Right hindlimb (tissue), 1 donor: ENCODE measurements around the gene ATL2.
"Not testable (repeated sequence)": the region's sequence is repeated elsewhere in the genome, so short reads cannot be mapped to it uniquely, and the experiment has no call there.

Source experiments
- DNase-seq: peaks from one replicate; pipeline ENCODE4 v3.0.0-alpha.2; 2018

ATL2 gene

DNA sequence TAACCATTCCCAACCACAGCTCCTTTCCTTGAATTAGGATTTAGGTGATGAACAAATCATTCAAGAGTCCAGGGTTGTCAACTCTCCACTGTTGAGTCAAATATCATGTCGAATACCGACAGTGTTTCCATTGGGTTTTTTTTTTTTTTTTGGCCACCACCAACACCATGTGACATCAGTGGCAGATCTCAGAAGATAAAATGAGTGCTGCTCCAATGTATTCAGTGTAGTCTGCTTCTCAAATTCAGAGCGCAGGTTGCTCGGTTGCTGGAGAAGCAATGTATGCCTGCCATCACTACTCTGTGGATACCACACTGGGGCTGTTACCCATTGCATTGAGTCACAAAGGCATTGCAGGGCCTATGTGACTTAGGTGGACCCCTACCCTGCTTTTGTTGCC lies 10.8 kb upstream of the ATL2 start:
- no peak for DNase-seq

DNA sequence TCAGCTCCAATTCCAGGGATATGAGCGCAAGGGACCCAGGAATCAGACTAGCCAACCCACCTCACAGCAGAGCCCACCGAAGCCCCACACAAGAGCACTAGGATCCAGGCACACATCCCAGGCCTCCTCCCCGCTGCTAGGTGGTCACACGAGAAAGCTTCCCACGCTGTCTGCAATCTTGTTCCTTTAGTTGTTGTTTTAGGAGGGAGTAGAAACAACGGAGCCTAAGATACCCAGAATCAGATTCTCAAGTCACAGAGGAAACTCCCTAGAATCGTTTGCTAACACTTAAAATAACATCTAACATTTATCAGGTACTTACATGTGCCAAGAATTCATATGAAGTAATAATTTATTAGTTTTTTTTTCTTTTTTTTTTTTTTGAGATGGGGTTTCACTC lies 9.7 kb upstream of the ATL2 start:
- no peak for DNase-seq

DNA sequence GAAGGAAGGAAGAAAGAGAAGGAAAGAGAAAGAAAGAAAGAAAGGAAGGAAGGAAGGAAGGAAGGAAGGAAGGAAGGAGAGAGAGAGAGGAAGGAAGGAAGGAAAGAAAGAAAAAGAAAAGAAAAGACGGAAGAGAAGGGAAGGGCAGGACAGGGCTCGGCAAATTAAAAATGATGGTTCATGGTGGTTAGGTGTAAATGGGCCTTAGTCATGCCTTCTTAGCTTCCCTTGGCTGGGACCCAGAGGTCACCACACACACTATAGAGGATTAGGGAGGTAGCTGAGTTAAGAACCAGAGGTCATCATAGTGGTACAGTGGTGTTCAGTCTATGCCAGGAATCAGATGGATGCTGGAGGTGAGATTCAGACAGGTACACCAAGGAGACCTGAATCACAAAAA lies 9.3 kb upstream of the ATL2 start:
- no peak for DNase-seq

DNA sequence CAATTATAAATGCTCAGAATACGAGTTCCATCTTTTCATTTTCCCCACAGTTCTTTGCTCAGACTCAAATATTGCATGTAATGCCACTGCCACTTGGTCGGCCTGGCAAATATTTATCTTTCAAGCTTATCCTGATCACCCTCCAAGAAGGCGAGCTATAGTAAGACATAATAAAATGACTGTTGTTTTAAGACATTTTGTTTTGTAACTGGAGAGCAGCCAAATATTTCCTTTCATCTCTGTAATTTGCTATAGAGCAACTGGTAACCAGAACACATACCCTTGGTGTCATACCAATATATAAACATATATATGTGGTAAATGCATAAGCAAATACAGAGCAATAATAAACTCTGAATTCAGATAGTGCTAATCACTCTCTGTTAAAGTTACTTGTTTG lies 7.3 kb upstream of the ATL2 start:
- no peak for DNase-seq

DNA sequence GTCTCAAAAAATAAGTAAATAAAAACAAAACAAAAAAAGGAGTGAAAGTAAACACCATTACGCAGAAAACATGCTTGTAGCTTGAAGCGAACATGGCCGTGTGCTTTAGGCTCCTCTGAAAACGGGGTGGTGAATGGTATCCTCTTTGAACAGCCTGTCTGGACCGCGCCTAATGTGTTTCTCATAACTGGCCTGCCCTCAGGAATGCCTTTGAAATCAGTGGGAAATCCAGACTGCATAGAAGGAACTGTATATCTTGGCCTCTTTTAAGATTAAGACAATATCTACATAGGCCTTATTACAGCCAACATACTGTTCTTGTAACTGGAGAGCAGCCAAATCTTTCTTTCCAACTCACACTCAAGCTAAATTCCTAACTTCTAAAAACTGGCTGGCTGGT lies 6.7 kb upstream of the ATL2 start:
- not testable (repeated sequence) for DNase-seq

DNA sequence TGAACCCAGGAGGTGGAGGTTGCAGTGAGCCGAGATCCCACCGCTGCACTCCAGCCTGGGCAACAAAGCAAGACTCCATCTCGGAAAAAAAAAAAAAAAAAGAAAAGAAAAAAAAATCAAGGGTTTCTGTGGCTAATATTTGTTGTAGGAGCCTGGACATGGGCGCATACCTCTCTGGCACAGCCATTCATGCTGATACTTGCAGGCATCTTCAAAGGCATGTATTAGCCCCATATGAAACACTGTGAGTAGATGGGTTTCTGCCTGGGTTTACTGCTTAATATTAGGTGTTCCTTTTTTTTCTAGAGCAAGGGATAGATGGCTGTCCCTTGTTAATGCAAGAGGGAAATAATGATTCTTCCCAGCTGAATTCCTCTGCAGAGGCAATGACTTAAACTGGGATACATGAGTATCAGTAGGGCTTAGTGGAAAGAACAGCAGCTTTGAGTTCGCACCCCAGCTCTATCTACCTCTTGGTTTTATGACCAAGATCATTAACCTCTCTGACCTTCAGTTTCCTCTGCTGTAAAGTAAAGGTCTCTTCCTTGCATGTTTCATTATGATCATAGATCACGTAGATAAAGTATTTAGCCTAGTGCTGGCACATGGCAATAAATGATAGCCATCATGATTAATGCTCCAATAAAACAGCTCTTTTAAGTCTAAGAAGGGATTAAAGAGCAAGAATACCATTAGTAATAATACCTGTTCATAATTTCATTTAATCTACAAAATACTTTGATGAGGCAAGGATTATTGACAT lies 4.5 kb upstream of the ATL2 start:
- no peak for DNase-seq

DNA sequence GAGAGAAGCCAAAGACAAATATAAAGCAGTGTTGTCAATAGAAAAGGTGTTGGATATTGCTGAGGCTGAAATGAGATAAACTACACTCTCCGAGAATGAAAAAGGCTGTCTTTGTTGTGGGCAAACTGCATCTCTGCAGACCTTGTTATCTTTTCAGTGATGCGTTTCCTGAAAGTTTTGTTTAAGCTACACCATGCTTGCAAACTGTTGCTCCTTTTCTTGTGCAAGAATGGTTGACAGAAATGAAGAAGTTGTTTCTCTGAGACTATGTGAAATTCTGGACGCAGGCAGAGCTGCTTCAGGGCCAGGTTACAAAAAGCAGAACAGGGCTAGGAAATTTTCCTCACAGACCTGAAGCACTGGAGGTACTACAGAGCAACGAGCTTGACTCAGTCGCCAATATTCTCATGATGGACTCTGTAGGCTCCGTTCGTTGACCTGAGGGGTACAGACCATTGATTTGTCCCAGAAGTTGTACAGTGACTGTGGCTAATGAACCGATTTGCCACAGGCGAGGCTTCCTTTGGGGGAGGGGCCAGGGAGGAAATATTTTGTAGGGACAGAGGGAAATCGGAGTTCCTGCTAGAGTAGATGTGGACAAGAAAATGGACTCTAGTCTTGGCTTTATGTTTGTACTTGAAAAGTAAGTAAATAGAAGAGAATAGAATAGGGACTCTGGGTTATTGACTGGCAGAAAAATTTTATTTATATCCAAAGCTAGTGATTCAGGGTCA lies 3.5 kb upstream of the ATL2 start:
- no peak for DNase-seq

DNA sequence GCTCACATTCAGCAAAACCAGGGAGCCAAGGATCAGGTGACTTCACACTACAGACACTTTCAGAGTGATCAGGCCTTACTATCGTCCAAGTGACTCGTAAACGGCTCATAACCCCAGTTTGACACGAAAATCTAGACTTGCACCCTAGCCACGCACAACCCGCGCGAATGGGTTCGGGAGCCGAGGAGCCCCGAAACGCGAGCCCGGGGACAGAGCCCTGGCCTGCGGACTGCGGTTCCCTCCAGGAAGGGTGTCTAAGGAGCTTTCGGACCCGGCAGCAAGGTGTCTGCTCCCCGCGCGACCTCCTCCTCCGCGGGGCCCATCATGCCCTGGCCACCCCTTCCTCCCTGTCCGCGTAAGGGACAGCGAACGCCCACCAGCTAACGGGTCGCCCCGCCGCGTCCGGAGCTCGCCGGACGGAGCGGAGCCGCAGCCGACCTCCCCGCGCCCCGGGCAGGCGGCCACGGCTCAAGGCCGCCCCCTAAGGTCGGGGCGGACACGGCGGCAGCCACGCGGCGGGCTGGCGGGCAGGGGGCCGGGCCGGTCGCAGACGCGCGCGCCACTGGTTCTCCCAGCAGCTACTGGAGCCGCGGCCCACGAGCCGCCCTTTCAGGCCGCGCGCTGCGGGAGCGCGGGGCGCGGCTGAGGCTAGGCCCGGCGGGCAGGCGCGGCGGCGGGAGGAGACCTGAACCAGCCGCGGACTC lies 575 bp downstream of the ATL2 start:
- DNase-seq = peak; percentile 75

DNA sequence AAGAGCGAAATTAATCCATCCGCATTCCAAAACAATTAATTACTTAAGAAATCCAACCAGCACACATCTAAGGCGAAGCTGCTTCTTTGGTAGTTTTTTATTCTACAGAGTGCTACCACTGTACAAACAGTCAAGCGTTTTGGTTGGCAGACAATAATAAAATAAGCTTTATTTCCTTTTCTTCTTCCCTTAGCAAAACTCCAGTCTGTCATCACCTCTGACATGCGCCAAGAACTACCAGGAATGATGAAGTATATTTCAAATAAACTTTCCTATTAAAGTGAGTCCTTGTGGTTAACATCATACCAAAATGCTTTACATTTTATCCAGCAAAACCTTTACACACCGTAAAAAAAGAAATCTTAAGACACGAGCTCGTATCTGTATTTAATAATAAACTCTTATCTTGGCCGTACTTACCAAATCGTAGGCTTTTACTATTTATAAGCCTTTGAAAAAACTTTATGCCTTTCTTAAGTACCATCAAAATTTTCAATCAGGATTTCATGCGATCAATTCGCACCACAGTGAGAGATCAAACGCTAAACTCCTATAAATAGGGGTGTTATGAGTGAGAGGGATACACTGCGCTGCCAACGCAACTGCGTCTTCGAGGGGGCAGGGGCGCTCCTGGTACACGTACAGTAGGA lies 1.3 kb downstream of the ATL2 start:
- no peak for DNase-seq

DNA sequence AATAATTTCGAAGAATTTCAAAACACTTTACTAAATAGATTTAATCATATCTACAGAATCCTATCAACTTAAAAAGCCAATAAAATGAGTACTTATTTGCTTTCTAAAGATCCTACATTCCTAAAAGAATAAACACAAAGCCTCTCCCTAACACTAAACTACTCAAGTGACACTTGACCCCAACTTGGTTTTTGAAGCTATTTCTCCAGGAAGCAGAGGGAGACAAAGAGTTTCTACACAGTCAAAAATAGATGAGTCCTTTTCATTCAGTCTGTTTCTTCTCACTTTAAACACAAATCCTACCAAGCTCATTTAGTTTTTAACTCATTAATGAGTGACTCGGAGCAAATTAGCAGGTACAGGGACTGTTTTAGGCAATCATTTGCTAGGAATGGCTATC lies 2.1 kb downstream of the ATL2 start:
- no peak for DNase-seq

DNA sequence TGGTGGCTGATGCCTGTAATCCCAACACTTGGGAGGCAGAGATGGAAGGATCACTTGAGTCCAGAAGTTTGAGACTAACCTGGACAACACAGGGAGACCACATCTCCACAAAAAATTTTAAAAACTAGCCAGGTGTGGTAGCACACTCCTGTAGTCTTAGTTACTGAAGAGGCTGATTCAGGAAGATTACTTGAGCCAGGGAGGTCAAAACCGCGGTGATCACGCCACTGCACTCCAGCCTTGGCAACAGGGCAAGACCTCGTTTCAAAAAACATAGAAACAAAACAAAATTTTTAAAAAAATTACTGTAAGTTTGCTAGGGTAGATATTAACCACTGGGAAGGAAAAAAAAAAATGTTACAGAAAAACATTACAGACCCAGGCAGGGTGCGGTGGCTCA lies 5.8 kb downstream of the ATL2 start:
- DNase-seq = no peak

DNA sequence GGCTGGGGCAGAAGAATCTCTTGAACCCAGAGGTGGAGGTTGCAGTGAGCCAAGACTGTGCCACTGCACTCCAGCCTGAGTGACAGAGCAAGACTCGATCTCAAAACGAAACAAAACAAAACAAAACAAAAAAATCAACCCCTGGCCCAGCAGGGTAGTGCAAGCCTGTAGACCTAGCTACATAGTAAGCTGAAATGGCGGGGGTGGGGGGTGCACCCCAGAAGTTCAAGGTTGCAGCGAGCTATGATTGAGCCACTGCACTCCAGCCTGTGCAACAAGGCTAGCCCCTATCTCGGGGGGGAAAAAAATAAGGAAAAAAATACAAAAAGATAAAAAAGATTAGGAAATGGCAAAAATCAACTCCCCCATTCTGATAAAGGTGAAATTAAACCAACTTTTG lies 6.4 kb downstream of the ATL2 start:
- DNase-seq = no peak

DNA sequence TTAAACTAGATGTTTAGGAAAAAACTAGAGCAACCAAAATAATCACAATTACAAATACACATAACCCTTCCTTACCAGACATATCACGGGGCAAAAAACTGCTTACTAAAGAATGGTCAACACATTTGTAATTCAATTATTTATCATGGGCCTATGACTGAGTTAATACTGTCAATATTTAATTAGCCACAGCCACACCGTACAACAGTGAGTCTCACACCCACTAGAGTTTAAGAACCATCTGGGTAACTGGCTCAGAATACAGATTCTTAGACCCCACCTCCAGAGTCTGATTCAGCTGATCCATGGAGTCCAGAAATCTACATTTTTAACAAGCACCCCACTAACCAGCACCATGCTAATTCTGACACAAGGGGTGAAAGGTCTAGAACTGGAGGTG lies 14.8 kb downstream of the ATL2 start:
- no peak for DNase-seq

DNA sequence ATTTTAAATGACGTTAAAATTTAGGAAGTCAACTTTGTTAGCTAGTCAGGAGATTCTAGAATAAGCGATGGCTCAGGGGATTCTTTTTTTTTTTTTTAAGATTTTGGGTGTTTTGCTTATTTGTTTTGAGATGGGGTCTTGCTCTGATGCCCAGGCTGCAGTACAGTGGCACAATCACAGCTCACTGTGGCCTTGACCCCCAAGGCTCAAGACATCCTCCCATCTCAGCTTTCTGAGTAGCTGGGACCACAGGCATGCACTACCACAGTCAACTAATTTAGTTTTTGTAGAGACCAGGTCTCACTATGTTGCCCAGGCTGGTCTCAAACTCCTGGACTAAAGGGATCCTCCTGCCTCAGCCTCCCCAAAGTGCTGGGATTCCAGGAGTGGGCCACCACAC lies 16.9 kb downstream of the ATL2 start:
- no peak for DNase-seq

DNA sequence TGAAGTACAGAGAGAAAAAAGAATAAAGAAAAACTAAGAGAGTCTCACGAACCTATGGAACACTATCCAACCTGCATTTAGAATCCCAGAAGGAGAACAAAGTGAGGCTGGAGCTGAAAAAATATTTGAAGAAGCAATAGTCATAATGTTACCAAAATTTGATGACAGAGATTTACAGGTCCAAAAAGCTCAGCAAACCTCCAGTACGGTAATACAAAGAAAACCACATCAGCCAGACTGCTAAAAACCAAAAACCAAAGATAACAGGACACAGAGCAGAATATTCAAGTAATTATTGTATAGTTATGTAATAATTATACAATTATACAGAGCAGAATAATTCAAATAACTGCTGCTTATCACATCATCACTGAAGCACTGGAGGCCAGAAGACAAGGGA lies 23.7 kb downstream of the ATL2 start:
- DNase-seq = no peak

DNA sequence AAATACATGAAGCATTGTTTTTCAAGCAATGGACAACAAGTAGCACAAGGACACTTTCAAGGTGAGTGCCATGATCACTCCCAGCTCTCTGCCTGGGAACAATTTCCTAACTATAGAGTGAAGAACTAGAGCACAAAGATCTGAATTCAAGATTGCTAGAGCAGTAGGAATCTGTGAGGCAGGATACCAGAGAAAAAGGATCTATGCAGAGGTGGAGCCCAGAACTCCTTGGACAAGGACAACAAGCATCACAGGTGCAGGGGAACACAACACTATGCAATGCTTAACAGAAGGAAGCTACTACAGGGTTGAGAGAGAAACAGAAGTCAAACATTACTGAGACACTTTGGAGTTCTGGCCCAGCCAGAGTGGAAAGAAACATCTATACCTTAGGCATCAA lies 24.7 kb downstream of the ATL2 start:
- no peak for DNase-seq

DNA sequence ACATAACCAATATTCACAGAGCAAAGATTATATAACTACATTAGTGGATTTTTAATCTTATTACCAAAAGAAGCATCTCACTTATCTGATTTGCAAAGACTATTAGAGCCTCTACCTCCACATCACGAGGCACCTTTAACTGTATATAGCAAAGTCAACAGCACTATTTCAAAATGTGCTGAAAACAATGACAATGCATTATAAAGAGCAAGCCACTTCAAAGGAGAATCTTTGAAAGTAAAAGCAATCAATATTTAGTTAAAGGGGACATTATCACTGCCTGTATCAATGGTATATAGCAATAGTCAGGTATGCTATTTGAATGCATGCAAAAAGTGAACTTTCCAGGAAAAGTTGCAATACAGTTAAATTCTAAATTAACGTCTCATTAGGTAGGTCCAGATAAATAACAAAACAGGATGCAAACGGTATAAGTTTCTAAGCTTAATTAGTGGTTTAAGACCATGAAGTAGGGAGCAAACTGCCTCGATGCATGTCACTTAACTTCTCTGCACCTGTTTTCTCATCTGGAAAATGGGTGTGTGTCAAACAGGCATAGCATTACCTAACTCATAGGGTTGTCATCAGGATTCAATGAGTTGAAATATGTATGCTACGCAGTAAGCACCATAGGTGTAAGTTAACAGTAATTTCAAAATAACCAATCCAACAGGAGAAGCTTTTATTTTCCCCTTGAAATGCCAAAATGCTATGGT lies 31.6 kb downstream of the ATL2 start:
- DNase-seq = no peak

DNA sequence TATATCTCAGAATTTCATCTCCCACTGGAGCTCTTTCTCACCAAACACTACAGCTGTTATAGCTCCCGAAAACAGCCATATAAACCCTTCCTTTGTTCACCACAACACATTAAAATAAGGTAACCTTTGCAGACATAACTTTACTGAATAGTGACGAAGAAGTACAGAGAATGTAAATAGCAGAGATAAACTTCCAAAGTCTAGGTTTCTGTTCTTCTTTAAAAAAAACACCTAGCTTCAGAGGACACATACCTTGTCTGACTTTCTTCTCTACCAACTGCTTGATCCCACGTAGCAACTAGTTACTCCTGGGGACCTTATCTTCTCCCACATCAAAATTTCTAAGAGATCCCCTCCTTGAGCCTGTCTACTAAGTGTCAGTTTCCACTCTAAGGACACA lies 32.3 kb downstream of the ATL2 start:
- DNase-seq = no peak

DNA sequence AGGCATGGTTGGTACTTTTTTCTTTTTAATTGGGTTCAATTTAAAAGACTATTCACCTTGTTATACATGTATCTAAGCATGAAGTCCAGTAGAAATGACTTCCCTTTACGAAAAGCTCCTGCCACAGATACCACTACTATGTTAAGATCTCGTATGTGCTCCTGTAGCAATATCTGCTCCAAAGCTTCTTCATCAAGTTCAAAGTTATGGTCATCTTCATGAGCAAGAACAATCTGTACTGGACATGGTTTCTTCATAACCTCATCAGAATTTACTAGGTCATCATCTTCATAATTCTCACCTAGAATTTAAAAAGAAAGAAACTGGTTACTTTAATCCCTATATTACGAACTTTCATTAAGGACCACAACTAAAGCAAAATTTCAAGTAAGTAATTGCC lies 33.9 kb downstream of the ATL2 start:
- DNase-seq = no peak

DNA sequence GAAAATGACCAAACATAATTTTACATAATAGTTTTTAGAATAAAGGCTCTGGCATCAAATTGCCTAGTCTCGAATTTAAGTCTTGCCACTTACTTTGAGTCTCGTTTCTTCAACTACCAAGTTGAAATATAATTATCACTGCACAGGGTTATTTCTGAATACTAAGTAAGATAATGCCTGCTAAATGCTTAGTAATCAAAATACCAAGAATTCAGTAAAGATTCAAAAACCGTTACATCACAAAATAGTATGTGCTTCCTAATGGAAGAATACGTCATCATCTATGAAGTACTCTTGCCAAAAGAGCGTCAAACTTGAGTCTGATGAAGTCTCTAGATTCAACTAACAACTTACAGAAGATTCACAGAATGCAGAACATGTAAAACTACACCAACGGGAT lies 40.5 kb downstream of the ATL2 start:
- no peak for DNase-seq

DNA sequence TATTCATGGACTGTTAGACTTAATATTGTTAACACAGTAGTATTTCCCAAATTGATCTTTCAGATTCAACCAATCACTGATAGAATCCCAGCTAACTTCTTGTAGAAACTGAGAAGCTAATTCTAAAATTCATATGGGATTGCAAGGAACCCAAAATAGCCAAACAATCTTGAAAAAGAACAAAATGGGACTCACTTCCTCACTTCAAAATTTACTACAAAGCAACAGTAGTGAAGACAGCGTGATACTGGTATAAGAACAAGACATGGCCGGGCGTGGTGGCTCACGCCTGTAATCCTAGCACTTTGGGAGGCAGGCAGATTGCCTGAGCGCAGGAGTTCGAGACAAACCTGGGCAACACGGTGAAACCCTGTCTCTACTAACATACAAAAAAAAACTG lies 46.3 kb downstream of the ATL2 start:
- DNase-seq = no peak

DNA sequence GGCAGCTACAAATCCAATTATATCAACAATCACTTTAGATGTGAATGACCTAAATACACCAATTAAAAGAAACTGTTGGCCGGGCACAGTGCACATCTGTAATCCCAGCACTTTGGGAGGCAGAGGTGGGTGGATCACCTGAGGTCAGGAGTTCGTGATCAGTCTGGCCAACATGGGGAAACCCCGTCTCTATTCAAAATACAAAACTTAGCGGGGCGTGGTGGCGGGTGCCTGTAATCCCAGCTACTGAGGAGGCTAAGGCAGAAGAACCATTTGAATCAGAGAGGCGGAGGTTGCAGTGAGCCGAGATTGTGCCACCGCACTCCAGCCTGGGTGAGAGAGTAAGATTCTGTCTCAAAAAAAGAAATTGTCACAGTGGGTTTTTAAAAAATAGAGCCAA lies 49.5 kb downstream of the ATL2 start:
- no peak for DNase-seq

DNA sequence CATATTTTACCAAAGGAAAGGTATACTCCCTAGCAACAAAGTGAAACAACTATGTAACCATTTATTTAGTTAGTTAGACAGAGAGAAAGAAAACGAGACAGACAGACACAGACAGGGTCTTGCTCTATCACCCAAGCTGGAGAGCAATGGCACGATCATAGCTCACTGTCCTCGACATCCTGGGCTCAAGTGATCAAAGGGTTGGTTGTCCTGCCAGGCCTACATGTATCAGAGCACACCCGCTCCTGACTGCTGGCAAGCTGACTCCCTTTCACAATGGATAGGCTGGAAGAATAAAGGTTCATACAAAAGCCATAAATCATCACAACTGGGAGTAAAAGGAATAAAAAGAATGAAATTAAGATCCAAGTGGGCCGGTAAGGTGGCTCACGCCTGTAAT lies 53.5 kb downstream of the ATL2 start:
- DNase-seq = no peak
